ENCODE data around the gene RIOK1. TPM values are rescaled to one million over a fixed set of nuclear protein-coding genes. Genes with fewer than 3 reads are reported as not detected.

RIOK1 gene
- total RNA-seq, 1 donor from 2014 or later, result 24.9 TPM

DNA sequence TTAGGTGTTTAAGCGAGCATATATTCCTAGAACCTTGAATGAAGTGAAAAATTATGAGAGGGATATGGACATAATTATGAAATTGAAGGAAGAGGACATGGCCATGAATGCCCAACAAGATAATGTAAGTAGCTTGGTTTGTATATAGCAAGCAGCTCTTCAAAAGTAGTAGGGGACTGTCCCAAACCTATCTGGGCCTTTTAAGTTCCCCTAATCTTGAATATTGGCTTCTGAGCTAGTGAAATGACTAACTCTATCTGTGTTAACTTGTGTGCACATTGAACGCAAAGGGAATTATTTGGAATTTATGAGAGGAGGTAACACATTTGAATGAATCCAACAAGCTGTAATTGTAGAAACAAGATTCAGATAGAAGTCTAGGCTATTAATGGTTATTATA, 21.7 kb downstream of the RIOK1 start:
- Mint-ChIP-seq H3K27me3 (ENCODE audit: unreplicated experiment) (no peaks in the 10 kb centered on the region), H3K9me3 (ENCODE audit: unreplicated experiment) (no peaks in the 10 kb centered on the region), H3K27ac (ENCODE audit: unreplicated experiment) (no peak overlapping the region), H3K4me1 (ENCODE audit: low read depth, unreplicated experiment) (no peaks in the 10 kb centered on the region), H3K36me3 (ENCODE audit: unreplicated experiment) (no peaks in the 10 kb centered on the region), H3K4me3 (ENCODE audit: unreplicated experiment) (no peak overlapping the region)
- no peak for DNase-seq
- TF ChIP-seq, protein P1, sequence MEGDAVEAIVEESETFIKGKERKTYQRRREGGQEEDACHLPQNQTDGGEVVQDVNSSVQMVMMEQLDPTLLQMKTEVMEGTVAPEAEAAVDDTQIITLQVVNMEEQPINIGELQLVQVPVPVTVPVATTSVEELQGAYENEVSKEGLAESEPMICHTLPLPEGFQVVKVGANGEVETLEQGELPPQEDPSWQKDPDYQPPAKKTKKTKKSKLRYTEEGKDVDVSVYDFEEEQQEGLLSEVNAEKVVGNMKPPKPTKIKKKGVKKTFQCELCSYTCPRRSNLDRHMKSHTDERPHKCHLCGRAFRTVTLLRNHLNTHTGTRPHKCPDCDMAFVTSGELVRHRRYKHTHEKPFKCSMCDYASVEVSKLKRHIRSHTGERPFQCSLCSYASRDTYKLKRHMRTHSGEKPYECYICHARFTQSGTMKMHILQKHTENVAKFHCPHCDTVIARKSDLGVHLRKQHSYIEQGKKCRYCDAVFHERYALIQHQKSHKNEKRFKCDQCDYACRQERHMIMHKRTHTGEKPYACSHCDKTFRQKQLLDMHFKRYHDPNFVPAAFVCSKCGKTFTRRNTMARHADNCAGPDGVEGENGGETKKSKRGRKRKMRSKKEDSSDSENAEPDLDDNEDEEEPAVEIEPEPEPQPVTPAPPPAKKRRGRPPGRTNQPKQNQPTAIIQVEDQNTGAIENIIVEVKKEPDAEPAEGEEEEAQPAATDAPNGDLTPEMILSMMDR (IDR thresholded peaks at IDR 0.05; ENCODE audit: partially characterized antibody, unreplicated experiment), result no peak

- no peak for DNase-seq
- Mint-ChIP-seq H3K4me1 (ENCODE audit: low read depth, unreplicated experiment) (no peaks in the 10 kb centered on the region), H3K27ac (ENCODE audit: unreplicated experiment) (no peak overlapping the region), H3K4me3 (ENCODE audit: unreplicated experiment) (no peak overlapping the region), H3K9me3 (ENCODE audit: unreplicated experiment) (no peaks in the 10 kb centered on the region), H3K36me3 (ENCODE audit: unreplicated experiment) (no peaks in the 10 kb centered on the region), H3K27me3 (ENCODE audit: unreplicated experiment) (no peaks in the 10 kb centered on the region)
- TF ChIP-seq, protein P1 (IDR thresholded peaks at IDR 0.05; ENCODE audit: partially characterized antibody, unreplicated experiment), result no peak
Measured at GRCh38 chr6:7413151-7413823, 23.7 kb downstream of the RIOK1 start.

GRCh38 chr6:7414811-7415210, 25.2 kb downstream of the RIOK1 start:
- Mint-ChIP-seq H3K4me1 (ENCODE audit: low read depth, unreplicated experiment) (no peaks in the 10 kb centered on the region), H3K36me3 (ENCODE audit: unreplicated experiment) (no peaks in the 10 kb centered on the region), H3K9me3 (ENCODE audit: unreplicated experiment) (no peaks in the 10 kb centered on the region), H3K27ac (ENCODE audit: unreplicated experiment) (no peak overlapping the region), H3K4me3 (ENCODE audit: unreplicated experiment) (no peak overlapping the region), H3K27me3 (ENCODE audit: unreplicated experiment) (no peaks in the 10 kb centered on the region)
- TF ChIP-seq, protein P1 (IDR thresholded peaks at IDR 0.05; ENCODE audit: partially characterized antibody, unreplicated experiment), result no peak
- DNase-seq, result no peak

- Mint-ChIP-seq H3K4me3 (ENCODE audit: unreplicated experiment) (no peak overlapping the region), H3K9me3 (ENCODE audit: unreplicated experiment) (no peaks in the 10 kb centered on the region), H3K4me1 (ENCODE audit: low read depth, unreplicated experiment) (no peaks in the 10 kb centered on the region), H3K27ac (ENCODE audit: unreplicated experiment) (no peak overlapping the region), H3K36me3 (ENCODE audit: unreplicated experiment) (no peaks in the 10 kb centered on the region), H3K27me3 (ENCODE audit: unreplicated experiment) (no peaks in the 10 kb centered on the region)
- DNase-seq, result no peak
- TF ChIP-seq, protein P1 (IDR thresholded peaks at IDR 0.05; ENCODE audit: partially characterized antibody, unreplicated experiment), result no peak
Measured at GRCh38 chr6:7417684-7418083, 28.1 kb downstream of the RIOK1 start.

- Mint-ChIP-seq H3K36me3 (ENCODE audit: unreplicated experiment) (no peaks in the 10 kb centered on the region), H3K27ac (ENCODE audit: unreplicated experiment) (no peak overlapping the region), H3K4me1 (ENCODE audit: low read depth, unreplicated experiment) (no peaks in the 10 kb centered on the region), H3K27me3 (ENCODE audit: unreplicated experiment) (no peaks in the 10 kb centered on the region), H3K4me3 (ENCODE audit: unreplicated experiment) (no peak overlapping the region), H3K9me3 (ENCODE audit: unreplicated experiment) (no peaks in the 10 kb centered on the region)
- TF ChIP-seq, protein P1 (IDR thresholded peaks at IDR 0.05; ENCODE audit: partially characterized antibody, unreplicated experiment), result no peak
- no peak for DNase-seq
Measured at GRCh38 chr6:7418238-7418905, 28.8 kb downstream of the RIOK1 start.

All from glutamatergic neuron (in vitro differentiated cells).